ENCODE results near the gene CFAP69. TPM values are rescaled to one million over a fixed set of nuclear protein-coding genes. Genes with fewer than 3 reads are reported as not detected.
A peak's percentile ranks its signal among the peaks of the same experiment; 100 is the strongest.

CFAP69 gene
- total RNA-seq, 1 donor from 2014 or later, result 2.0 TPM

GRCh38 chr7:90210981-90211380 is 34.0 kb upstream of the CFAP69 start:
- Histone ChIP-seq H3K4me1 (ENCODE audit: insufficient read depth, low read length) (peaks cover 12% of the 10 kb centered on the region), H3K79me2 (ENCODE audit: insufficient read depth, low read length) (no peaks in the 10 kb centered on the region), H3K27ac (ENCODE audit: low read depth, low read length) (no peak overlapping the region), H4K20me1 (ENCODE audit: insufficient read depth, low read length) (no peaks in the 10 kb centered on the region), H3K9ac (ENCODE audit: low read length) (peak overlapping the region; percentile 65), H3K4me3 (ENCODE audit: insufficient read depth, low read depth, low read length) (peak overlapping the region; percentile 61), H3K9me3 (ENCODE audit: insufficient read depth, low read depth, low read length) (no peaks in the 10 kb centered on the region), H3K27me3 (ENCODE audit: insufficient read depth, low read length) (peaks cover 5% of the 10 kb centered on the region), H2AFZ (ENCODE audit: low read depth, low read length) (peak overlapping the region; percentile 89), H3K4me2 (ENCODE audit: low read length) (peak overlapping the region; percentile 93), H3K36me3 (ENCODE audit: insufficient read depth, low read length) (no peaks in the 10 kb centered on the region)
- peaks cover 5% of the 10 kb centered on the region for H3K4me1 Mint-ChIP-seq (ENCODE audit: low read depth, unreplicated experiment)
- peaks cover 4% of the 10 kb centered on the region for H3K27me3 Mint-ChIP-seq (ENCODE audit: low read depth, unreplicated experiment)
- peak; percentile 13 for FAIRE-seq
- peak overlapping the region; percentile 79 for H3K27ac Mint-ChIP-seq (ENCODE audit: unreplicated experiment)
- TF ChIP-seq EZH2 (IDR thresholded peaks at IDR 0.05; ENCODE audit: insufficient read depth, low read length), result no peak
- no peak for TF ChIP-seq CTCF (IDR thresholded peaks at IDR 0.05; ENCODE audit: insufficient read depth, low read depth, low read length)
- H3K4me3 Mint-ChIP-seq (ENCODE audit: unreplicated experiment), result peak overlapping the region; percentile 82
- H3K36me3 Mint-ChIP-seq (ENCODE audit: low read depth, unreplicated experiment), result no peaks in the 10 kb centered on the region
- H3K9me3 Mint-ChIP-seq (ENCODE audit: unreplicated experiment), result no peaks in the 10 kb centered on the region
- no peak for DNase-seq (ENCODE audit: low read depth)

DNA sequence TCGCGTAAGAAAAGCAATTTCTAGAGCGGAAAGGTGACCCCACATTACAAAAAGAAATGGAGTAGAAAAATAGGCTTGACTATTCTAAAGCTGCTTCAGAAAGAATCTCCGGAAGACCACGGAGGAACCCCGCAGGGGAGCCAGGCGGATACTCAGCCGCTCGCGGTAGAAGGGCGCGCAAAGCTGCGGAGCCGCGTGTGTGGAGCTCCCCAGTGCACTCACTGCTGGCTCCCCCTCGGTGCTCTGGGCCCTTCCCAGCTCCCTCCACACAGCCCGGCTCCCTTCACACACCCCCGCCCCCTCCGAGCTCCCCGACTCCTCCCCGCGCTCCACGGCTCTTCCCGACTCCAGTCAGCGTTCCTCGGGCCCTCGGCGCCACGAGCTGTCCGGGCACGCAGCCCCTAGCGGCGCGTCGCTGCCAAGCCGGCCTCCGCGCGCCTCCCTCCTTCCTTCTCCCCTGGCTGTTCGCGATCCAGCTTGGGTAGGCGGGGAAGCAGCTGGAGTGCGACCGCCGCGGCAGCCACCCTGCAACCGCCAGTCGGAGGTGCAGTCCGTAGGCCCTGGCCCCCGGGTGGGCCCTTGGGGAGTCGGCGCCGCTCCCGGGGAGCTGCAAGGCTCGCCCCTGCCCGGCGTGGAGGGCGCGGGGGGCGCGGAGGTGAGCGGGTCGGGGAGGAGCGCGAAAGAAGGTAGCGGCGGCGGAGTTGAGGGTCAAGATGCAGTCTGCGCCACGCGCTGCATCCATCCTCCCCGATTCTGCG is 33.4 kb upstream of the CFAP69 start, which contains the start of gene STEAP2:
TSS of gene STEAP2 (plus strand) at position 350 of the 758 bp plus-strand sequence. CDS start 13,343 bp downstream, outside the sequence.
- Mint-ChIP-seq H3K4me3 (ENCODE audit: unreplicated experiment) (peak within 1 kb of the TSS; percentile 82), H3K36me3 (ENCODE audit: low read depth, unreplicated experiment) (no peaks in the 10 kb centered on the region)

More for the DNA sequence above, 33.4 kb upstream of the CFAP69 start, which contains the start of gene STEAP2:
- Histone ChIP-seq H3K4me1 (ENCODE audit: insufficient read depth, low read length) (peaks cover 12% of the 10 kb centered on the region), H3K27me3 (ENCODE audit: insufficient read depth, low read length) (peaks cover 5% of the 10 kb centered on the region), H3K4me3 (ENCODE audit: insufficient read depth, low read depth, low read length) (peak within 1 kb of the TSS; percentile 61), H3K79me2 (ENCODE audit: insufficient read depth, low read length) (no peaks in the 10 kb centered on the region), H3K4me2 (ENCODE audit: low read length) (peak within 1 kb of the TSS; percentile 93), H3K9me3 (ENCODE audit: insufficient read depth, low read depth, low read length) (no peaks in the 10 kb centered on the region), H3K27ac (ENCODE audit: low read depth, low read length) (no peak within 1 kb of the TSS), H3K36me3 (ENCODE audit: insufficient read depth, low read length) (no peaks in the 10 kb centered on the region), H2AFZ (ENCODE audit: low read depth, low read length) (peak within 1 kb of the TSS; percentile 89), H3K9ac (ENCODE audit: low read length) (peak within 1 kb of the TSS; percentile 65), H4K20me1 (ENCODE audit: insufficient read depth, low read length) (no peaks in the 10 kb centered on the region)
- Mint-ChIP-seq H3K27ac (ENCODE audit: unreplicated experiment) (peak within 1 kb of the TSS; percentile 79), H3K9me3 (ENCODE audit: unreplicated experiment) (no peaks in the 10 kb centered on the region), H3K27me3 (ENCODE audit: low read depth, unreplicated experiment) (peaks cover 4% of the 10 kb centered on the region), H3K4me1 (ENCODE audit: low read depth, unreplicated experiment) (peaks cover 5% of the 10 kb centered on the region)
- DNase-seq (ENCODE audit: low read depth) (peak; percentile 87), FAIRE-seq (no peak)
- TF ChIP-seq CTCF (IDR thresholded peaks at IDR 0.05; ENCODE audit: insufficient read depth, low read depth, low read length), result peak; percentile 26
- TF ChIP-seq EZH2 (IDR thresholded peaks at IDR 0.05; ENCODE audit: insufficient read depth, low read length), result no peak

Measured in astrocyte (in vitro differentiated cells and primary cell).